Embryonic facial prominence (tissue), 1 donor: ENCODE measurements around the gene PAIP2.
"Not testable (repeated sequence)": the region's sequence is repeated elsewhere in the genome, so short reads cannot be mapped to it uniquely, and the experiment has no call there.

Source experiments
- DNase-seq: peaks from one replicate; pipeline ENCODE4 v3.0.0-alpha.2; 2016; ENCODE audit errors: extremely low spot score

PAIP2 gene

DNA sequence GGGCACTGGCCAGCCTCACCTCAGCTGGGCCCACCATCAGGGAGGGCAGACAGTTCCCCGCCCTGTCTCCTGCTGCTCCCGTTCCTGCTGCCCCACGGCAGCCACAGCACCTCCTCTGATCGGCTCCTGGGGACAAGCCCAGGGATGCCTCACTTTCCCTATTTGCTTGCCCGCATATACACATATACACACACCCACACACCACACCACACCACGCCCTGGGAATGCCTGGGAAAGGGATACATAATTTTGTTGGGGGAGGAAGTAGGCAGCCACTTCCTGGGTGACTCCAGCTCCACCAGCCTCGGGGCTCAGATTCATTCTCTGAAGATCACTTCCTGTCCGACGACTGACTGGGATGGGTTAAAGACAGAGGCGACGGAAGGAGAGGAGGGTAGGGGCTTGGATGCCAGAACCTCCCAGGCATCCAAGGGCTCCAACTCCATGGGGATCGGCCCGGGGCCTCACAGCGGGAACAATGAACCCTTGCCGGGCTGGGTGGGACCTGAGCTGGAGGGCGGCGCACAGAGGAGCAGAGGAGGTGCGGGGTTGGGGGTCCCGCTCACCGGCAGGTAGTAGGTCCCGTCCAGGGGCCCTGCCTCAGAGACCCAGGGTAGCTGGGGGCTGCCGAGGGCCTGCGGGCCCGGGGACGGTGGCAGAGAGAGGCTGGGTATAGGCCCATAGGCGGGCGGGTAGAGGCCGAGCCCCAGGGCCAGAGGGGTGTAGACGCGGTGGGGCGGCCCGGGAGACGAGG lies 50.1 kb downstream of the PAIP2 start:
- DNase-seq, result no peak

DNA sequence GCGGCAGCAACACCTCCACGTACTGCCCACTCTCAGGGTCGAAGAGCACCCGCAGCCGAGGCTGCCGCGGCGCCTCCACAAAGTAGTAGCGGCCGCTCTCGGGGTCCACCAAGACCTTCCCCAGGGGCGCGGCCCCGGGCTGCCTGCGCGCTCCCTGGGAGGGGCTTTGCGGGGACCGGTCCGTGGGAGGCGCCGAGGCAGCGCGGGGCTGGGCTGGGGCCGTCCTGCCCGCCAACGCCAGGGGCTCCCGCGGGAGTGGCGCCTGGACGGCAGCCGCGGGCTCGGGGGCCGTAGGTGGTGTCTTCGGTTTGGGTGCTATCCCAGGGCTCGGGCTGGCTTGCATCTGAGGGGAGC lies 50.6 kb downstream of the PAIP2 start:
- DNase-seq, result no peak

DNA sequence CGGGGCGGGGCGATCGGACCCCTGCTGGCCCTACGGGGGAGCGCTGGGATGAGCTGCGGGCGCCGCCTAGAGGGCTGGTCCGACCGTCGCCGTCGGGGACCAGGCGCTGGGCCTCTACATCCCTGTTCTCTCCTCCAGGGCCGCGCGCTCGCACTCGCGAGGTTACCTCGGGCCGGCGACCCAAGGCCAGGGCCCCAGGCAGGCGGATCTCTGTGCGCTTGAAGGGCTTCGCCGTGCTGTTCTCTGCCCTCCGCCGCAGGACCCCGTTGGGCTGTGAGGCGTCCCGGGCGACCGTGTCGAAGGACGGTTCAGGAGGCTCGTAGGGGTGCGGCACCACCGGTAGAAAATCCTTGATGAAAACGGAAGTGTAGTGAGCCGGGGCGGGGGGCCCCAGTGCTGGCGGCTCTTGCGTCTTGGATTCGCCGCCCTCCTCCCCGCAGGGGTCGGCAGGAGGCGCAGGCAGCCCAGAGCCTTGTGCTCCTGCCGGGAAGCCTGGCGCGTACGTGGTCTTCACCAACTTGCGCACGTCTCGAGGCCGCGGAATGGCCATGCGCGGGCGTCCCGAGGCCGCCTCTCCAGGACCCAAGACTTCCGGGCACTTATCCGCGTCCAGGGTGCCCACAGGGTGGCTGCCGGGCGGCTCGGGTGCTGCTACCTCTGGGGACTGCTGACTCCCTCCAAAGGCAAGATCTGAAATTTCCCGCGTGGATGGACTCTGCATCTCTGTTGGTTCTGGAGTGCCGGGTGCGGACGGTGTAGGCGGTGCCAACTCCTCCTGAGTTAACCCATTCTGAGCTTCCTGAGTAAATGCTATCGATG lies 51.2 kb downstream of the PAIP2 start:
- DNase-seq, result no peak

DNA sequence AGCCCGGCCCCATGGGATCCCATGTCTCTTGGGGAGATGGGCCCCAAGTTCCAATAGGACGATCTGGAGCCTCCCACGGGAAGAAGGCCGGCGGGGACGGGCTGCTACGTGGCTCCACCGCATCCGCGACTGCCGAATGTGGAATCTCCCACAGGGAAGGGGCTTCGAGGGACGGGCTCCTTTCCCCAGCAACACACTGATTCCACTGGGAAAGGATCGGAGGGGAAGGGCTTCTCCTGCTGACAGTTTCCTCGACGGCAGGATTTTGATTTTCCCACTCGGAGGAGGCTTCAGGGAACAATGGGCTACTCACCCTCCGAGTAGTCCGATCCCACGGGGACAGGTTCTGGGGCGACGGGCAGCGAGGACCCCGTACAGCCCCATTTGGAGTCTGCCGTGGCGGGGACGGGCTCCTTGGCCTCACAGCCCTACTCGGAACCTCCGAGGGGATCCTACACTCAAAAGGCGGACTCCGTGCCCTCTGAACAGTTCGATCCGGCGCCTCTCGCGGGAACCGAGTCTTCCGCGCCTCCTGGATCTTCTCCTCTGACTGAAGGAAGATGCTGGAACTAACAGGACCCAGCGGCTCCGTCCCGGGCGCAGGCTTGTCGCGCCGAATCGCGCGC lies 52.0 kb downstream of the PAIP2 start:
- DNase-seq, result no peak

DNA sequence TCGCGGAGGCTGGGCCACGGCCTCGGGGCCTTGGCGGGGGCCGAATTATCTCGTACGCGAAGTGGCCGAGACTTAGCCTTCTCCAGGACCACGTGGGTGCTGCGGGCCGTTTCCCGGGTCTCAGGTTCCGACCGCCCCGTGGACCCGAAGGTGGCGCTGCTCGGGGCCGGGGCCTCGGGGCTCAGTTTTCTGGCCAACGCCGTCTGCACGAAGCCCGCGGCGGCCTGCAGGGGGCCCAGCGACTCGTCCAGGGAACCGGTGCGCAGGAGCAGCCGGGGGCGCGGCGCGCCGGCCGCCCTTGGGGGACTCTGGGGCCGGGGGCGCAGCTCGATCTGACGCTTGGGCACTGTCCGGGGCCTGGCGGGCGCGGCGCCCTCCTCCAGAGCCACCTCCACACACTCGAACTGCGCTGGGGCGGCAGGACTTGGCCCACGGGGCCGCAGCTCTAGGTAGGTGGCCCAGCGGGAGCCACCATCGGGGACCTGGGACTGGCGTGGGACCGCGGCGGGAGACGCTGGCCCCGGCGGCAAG lies 52.5 kb downstream of the PAIP2 start:
- DNase-seq, result no peak

DNA sequence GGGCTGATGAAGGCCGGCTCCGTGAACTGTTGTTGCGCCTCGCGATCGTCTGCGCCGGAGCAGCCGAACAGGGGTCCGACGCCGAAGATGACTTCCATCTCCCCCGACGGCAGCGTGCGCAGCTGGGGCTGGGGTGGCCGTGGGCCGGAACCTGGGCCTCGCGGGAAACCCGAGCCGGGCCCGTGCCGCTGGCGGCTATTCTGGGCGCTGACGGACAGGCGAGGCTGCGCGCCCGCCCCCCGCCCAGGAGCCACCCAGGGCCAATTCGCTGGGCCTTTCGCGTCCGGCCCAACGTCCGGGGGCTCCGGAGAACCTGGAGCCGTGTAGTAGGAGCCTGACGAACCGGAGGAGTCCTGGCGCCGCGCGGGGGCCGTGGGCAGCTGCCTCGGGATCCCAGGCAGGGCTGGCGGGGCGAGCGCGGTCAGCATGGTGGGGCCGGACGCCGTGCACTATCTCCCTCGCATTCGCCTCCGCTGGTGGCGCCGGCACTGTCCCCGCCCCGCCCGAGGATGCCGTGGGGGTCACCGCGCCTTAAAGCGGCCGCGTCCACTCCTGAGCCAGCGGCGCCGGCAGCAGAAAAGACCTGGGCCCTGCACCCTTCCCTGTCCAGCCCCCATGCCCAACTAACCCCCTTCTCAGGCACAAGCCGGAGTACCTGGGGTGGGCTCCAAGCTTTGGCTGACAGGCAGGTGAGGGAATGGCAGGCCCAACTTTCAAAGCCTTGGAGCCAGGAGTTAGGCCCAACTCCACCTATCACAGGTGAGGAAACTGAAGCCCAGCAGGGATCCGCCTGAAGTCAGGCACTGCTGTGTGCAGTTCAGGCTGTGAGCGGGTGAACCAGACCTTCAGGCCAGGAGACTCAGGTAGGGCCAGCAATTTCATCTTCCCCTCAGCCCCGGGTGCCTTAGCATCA lies 53.3 kb downstream of the PAIP2 start, which contains the start of gene PROB1:
Gene PROB1 (minus strand): TSS at position 451 of the 913 bp plus-strand sequence. CDS start 23 bp downstream, at position 428.
- DNase-seq, result no peak

DNA sequence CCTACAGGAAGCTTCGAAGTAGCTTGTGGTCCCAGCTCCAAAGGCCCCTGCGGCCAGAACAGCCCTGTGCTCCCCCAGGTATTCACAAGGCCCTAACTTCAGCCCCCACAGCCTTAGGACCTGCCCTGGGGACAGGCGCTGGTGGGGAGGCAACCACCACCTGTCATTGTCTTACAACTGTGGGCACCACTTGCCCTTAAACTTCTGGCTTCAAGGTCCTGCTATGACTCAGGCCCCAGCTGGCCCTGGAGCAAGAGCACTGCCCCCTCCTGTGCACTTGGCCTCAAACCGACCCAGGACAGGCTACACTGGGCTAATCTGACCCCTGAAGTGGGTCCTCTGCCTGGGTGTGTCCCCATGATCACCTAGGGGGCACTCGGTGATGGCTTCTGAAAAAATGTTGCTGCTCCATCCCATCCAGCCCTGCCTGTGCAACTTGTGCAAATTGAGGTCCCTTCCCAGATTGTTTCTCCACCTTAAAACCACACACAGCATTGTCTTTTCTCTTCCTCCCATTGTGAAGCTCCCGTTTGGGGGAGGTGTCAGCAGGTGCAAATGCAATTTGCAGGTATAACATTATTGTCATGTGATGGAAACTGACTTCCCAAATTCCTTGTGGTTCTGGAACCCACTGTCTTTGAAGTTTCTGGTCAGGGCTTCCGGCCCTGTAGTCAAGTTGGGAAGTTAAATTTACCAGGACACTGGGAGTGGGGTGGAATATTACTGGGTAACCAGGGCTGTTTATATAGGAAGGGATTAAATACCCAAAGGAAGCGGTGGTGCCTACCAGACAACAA lies 54.4 kb downstream of the PAIP2 start:
- DNase-seq, result no peak

DNA sequence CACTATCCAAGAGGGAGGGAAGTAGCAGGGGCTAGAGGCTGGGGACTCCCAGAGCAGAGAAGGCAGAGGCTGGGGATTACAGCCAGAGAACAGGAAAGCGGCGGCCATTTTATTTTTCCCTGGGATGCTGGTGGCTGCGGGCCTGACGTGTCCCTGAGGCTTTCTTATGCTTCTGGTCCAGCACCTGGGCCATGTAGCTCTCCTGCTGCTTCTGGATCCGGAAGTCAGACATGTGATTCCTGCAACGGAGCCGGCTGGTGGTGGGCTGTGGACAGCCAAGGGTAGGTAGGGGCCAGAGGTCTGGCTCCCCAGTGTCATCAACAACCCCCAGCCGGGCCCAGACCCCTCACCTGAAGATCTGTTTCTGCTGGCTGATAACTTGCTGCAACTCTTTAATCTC lies 55.0 kb downstream of the PAIP2 start:
- no peak for DNase-seq

DNA sequence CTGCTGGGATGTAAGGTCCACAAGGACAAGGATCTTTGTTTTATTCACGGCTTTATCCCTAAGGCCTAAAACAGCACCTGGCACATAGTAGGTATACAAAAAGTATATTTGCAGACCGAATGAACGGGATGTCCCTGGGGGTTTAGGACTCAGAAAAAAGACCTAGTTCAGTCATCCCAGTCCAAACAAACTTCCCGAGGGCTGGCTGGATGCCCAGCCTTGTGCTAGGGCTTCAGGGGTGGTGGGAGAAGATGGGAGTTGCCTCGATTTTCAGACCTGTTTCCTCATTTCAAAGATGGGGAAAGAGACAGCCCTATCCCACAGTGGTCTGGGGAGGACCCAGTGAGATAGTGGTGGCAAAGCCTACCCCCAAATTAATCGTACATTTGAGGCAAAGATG lies 56.3 kb downstream of the PAIP2 start:
- DNase-seq, result no peak

DNA sequence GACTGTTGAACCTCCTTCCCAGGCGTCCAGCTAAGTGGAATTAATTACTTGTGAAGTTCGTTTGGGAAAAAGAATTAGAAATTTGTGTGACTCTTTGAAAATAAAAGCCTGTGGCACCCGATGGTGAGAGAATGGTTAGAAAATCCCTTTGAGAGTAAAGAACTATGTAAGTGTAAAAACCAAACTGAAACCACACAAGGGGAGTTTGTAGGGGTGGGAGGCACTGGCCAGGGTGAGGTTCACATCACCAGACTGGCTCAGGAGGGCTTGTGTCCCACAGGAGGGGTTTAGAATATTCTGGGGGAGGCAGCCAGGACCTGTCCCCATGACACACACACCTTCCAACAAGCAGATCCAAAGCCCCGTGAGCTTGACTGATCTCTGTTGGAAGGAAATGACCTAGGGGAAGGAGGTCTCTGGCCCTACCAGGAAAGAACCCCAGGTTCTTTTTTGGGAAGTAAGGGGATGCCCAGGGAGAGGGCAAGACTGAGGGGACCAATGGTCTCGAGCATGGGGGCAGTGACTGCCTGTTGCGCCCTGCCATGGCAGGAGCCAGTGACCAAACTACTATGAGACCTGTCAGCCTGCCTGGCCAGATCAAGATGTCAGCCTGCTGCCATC lies 58.0 kb downstream of the PAIP2 start:
- DNase-seq, result no peak

DNA sequence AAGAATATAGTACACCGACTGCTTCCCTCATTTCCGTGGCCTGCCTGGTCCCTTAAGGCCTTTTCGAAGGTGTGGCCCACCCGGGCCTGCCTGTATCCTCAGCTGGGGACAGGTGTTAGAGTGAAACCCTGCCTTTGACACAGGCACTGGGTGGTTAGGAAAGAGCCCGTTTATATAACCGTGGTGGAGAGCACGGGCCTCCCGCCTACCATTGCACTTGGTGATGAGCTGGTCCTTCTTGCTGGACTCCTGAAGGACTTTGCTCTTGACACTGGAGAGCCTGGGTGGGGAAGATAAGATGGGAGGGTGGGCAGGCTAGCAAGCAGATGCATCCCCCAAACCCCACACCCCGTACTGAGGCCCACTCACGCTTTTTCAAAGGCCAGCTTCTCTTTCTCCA lies 59.9 kb downstream of the PAIP2 start:
- DNase-seq, result no peak

DNA sequence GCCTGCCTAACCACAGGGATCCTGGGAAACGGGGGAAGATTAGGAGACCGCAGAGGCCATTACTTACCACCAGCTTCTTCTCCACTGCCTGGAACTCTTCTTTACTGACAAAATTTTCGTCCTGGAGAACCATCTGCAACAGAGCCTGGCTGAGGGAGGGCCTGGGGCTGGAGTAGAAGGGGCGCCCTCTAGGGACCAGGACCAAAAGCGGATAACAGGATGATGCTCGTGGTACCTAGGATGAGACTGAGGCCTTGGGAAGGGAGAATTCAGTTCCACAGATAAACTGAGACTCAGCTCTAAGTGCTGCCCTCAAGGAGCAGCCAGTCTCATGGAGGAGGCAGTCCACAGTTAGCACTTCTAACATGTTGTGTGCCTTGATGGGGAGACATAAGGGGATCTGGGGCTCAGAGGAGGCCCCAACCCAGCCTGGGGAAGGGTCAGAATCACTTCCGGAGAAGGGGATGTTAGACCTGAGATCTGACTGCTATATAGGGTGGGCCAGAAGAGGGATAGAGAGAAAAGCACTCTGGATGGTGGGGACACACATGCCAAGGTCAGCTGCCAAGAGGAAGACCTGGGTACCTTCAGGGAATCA lies 61.0 kb downstream of the PAIP2 start:
- no peak for DNase-seq

DNA sequence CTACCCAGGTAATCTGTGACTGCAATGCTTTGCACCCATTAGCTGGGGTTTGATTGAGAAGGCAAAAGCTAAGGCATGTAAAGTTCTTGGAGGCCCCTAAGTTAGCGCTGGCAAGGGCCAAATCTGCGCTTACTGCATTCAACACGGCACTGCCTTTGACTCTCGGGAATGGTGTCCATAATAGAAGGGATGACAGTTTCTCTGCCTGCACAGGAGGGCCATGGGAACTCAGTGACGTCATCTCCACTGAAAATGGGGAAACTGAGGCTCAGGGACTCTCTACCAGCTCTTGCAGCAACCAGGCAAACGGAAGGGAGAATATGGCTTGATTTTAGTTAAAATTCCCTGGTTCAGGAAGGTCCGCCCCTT lies 61.7 kb downstream of the PAIP2 start:
- DNase-seq, result no peak

DNA sequence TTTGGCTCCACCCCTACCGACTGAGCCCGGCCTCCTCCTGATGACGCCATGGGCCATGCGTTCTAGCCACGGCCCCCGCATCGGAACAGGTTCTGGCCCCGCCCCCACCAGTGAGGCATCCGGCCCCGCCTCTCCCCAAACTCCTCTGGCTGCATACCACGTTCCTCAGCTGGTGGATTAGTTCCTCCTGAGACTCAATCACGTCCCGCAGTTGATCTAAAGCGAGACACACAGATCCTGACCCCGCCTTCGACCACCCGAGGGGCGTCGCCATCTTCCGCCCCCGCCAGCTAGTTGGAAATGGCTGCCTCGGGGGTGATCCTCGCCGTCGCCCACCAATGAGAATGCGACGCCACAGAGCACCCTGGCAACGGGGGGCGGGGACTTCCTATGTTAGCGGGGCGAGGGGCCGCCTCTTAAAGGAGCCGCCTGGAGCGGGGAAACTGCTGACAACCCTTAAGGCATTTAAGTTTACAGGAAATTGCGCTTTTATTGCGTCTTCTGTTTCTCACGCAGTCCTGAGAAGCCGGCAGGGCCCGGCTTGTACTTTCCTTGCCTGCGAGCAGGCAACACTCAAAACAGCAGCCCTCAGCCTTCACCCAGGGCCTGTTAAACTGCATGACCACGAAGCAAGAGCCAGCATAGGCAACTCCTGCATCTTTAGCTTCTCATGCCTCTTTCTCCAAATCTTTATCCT lies 62.3 kb downstream of the PAIP2 start, which contains the start of gene SPATA24:
Gene SPATA24 (minus strand): TSS at position 303 of the 697 bp plus-strand sequence. CDS start 29 bp downstream, at position 274.
- peak; percentile 94 for DNase-seq

DNA sequence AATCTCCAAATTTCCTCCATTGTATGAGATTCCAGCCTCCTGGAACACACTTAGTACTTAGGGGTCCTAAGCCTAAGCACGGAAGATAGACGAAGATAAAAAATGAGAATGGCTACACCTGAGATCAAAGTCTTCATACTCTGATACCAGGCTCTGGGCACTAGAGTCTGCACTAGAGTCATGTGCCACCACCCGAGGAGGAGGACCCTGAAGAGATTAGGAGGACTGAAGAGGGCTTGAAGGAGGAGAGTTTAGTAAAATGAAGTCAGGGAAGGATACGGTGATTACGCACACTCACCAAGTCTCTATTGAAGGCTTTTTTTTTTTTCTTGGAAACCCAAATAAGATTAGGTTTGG lies 62.8 kb downstream of the PAIP2 start:
- no peak for DNase-seq

DNA sequence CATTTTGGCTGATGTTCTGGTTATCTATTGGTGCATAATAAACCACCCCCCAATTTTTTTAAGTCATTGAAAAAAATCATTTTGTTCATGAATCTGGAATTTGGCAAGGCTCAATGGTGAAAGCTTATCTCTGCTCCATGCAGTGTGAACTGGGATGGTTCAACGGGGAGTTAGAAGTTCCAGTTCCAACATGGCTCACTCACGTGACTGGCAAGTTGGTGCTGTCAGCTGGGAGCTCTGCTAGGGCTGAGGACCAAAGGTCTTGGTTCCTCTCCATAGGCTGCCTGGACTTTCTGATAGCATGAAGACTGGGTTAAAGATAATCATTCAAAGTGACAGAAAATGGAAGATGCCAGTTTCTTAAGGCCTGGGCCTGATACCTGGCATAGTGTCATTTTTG lies 65.3 kb downstream of the PAIP2 start:
- no peak for DNase-seq

DNA sequence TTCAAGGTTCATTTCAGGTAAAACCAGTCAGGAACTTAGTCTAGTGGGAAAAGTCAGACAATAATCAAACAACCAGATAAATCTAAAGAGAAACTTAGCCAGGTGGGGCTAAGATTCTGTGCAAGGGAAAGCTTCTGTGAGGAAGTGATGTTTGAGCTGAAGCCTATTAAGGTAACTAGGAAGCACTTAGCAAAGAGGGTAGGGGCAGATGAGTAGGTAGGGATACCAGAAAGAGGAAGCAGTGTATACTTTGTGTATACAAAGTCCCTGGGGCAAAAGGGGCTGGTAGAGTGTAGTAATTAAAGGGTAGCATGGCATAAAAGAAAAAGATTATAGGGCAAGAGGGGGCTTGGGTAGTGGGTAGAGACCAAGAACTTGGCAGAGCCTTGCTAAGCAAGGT lies 65.9 kb downstream of the PAIP2 start:
- DNase-seq, result no peak

DNA sequence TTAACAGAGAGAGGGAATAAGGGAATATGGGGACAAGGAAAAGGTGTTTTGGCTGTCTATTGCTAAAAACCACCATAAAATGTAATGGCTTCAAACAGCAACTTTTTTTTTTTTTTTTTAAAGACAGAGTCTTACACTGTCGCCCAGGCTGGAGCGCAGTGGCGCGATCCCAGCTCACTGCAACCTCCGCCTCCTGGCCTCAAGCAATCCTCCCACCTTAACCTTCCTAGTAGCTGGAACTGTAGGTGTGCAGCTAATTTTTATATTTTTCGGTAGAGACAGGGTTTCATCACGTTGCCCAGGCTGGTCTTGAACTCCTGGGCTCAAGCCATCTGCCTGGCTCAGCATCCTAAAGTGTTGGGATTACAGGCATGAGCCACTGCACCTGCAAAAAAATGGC lies 66.5 kb downstream of the PAIP2 start:
- DNase-seq, result no peak

DNA sequence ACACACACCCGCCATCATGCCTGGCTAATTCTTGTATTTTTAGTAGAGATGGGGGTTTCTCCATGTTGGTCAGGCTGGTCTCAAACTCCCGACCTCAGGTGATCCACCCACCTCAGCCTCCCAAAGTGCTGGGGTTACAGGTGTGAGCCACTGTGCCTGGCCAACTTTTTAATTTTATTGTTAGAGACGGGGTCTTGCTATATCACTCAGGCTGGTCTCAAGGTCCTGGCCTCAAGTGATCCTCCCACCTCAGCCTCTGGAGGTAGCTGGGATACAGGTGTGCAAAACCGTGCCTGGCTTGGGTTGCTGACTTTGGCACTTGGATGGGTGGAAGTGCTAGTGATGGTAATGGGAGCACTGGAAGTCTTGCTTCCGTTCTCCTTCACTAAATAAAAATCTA lies 67.5 kb downstream of the PAIP2 start:
- not testable (repeated sequence) for DNase-seq
